ENCODE measurements around the gene FANCI. TPM values are rescaled to one million over a fixed set of nuclear protein-coding genes. Genes with fewer than 3 reads are reported as not detected.

Gene FANCI
- total RNA-seq, 6 experiments from 2014 or later, result 0.98 to 7.2 (median 2.8) TPM

GRCh38 chr15:89356634-89357298 lies 113.0 kb downstream of the FANCI start:
- 16% methylated on average over 13 of the region's 13 CpGs for WGBS (ENCODE audit: insufficient coverage, low coverage, low lambda C conversion rate, missing lambda C conversion rate)
- Histone ChIP-seq H3K36me3 (no peaks in the 10 kb centered on the region), H3K27ac (no peak overlapping the region), H3K27me3 (peaks cover 0 to 32% of the 10 kb centered on the region in 2 donors), H3K4me3 (no peak overlapping the region), H3K4me1 (peaks cover 0 to 5% (median 0%) of the 10 kb centered on the region in 4 donors), H3K9me3 (no peaks in the 10 kb centered on the region)
- TF ChIP-seq, protein P1, sequence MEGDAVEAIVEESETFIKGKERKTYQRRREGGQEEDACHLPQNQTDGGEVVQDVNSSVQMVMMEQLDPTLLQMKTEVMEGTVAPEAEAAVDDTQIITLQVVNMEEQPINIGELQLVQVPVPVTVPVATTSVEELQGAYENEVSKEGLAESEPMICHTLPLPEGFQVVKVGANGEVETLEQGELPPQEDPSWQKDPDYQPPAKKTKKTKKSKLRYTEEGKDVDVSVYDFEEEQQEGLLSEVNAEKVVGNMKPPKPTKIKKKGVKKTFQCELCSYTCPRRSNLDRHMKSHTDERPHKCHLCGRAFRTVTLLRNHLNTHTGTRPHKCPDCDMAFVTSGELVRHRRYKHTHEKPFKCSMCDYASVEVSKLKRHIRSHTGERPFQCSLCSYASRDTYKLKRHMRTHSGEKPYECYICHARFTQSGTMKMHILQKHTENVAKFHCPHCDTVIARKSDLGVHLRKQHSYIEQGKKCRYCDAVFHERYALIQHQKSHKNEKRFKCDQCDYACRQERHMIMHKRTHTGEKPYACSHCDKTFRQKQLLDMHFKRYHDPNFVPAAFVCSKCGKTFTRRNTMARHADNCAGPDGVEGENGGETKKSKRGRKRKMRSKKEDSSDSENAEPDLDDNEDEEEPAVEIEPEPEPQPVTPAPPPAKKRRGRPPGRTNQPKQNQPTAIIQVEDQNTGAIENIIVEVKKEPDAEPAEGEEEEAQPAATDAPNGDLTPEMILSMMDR (IDR thresholded peaks at IDR 0.05), result peak in 3 of 4 donors; percentile 41 to 56 (median 43)
- no peak for TF ChIP-seq POLR2A (IDR thresholded peaks at IDR 0.05)
- ATAC-seq, result peak; percentile 24 to 62 (median 44)
- intact Hi-C loops (cut with DNase I), result loop anchor here in 1 of 2 donors (5.0 kb wide), 1 partner anchor 71 kb away; no protein-coding TSS in a partner anchor
- no peak for DNase-seq

DNA sequence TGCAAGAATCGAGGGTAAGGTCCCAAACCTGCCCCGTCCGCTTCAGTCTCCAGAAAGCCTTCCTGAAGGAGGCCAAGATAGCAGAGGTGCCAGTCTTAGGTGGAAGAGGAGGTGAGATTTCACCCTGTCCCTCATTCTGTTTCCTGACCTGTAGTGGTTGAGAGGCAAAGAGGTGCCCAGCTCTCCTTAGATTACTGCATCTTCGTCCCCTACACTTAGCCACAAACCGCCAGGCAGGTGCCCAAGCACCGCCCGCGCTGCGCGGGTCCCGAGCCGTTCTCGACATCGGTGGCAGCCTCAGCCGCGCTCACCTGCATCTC lies 114.6 kb downstream of the FANCI start:
- DNase-seq (no peak), ATAC-seq (no peak)
- peak overlapping the region in 2 of 3 donors; percentile 34 to 51 for H3K4me3 ChIP-seq
- H3K9me3 ChIP-seq, result no peaks in the 10 kb centered on the region
- H3K27me3 ChIP-seq, result peaks cover 9 to 43% of the 10 kb centered on the region in 2 donors
- intact Hi-C loops (cut with DNase I), result loop anchor here in 1 of 2 donors (5.0 kb wide), 1 partner anchor 69 kb away; no protein-coding TSS in a partner anchor
- 4% methylated on average over 15 of the region's 16 CpGs for WGBS (ENCODE audit: insufficient coverage, low coverage, low lambda C conversion rate, missing lambda C conversion rate)
- H3K36me3 ChIP-seq, result no peaks in the 10 kb centered on the region
- no peak for TF ChIP-seq POLR2A (IDR thresholded peaks at IDR 0.05)
- TF ChIP-seq, protein P1 (IDR thresholded peaks at IDR 0.05), result no peak
- no peak overlapping the region for H3K27ac ChIP-seq
- peaks cover 0 to 5% (median 0%) of the 10 kb centered on the region in 4 donors for H3K4me1 ChIP-seq

DNA sequence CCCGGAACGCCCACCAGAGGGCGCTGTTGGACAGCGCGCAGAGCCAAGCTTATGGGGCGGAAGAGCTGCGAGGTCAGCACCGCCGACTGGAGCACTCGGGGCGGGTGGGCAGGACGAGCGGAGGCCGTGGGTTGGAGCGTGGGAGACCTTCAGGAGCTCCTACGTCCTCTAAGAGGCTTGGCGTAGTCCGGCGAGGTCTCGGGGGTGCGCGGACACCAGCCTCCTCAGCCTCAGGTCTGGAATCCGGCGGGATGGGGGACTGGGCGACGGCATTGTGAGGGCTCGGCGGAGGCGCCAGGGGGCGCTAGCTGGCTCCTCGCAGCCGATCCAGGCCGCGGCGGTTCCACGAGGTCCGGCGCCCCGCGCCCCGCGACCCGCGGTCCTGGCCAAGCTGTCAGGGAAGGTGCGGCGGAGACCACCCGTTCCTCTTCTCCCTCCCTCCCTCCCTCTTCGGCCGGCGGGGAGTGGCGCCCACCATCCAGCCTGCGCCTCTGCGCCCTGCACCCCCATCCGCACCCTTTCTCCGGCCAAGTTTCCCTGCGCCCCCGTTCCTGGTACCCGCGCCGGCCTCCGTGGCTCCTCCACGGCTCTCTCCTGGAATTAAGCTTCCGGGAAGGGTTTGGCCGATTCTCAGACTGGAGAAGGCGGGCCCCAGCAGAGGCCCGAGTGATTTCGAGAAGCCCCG lies 115.1 kb downstream of the FANCI start:
- Histone ChIP-seq H3K27ac (no peak overlapping the region), H3K9me3 (no peaks in the 10 kb centered on the region), H3K4me3 (peak overlapping the region; percentile 34 to 51 (median 34)), H3K36me3 (no peaks in the 10 kb centered on the region), H3K27me3 (peaks cover 9 to 43% of the 10 kb centered on the region in 2 donors), H3K4me1 (peaks cover 0 to 5% (median 0%) of the 10 kb centered on the region in 4 donors)
- intact Hi-C loops (cut with DNase I), result loop anchor here in 1 of 2 donors (5.0 kb wide), 1 partner anchor 68 kb away; no protein-coding TSS in a partner anchor
- ATAC-seq (peak; percentile 89 to 95 (median 92)), DNase-seq (peak; percentile 77 to 87 (median 78))
- TF ChIP-seq POLR2A (IDR thresholded peaks at IDR 0.05), result no peak
- TF ChIP-seq, protein P1 (IDR thresholded peaks at IDR 0.05), result peak; percentile 95 to 98 (median 96)
- WGBS (ENCODE audit: insufficient coverage, low coverage, low lambda C conversion rate, missing lambda C conversion rate), result 9% methylated on average over 9 of the region's 68 CpGs

- intact Hi-C loops (cut with DNase I), result loop anchor here (5.0 kb wide), 1 partner anchor 68 kb away; no protein-coding TSS in a partner anchor
- H3K9me3 ChIP-seq, result no peaks in the 10 kb centered on the region
- ATAC-seq (no peak), DNase-seq (no peak)
- no peaks in the 10 kb centered on the region for H3K36me3 ChIP-seq
- H3K27me3 ChIP-seq, result peaks cover 9 to 47% of the 10 kb centered on the region in 2 donors
- TF ChIP-seq, protein P1 (IDR thresholded peaks at IDR 0.05), result no peak
- no peak for TF ChIP-seq POLR2A (IDR thresholded peaks at IDR 0.05)
- 14% methylated on average over 16 of the region's 32 CpGs for WGBS (ENCODE audit: insufficient coverage, low coverage, low lambda C conversion rate, missing lambda C conversion rate)
- H3K4me1 ChIP-seq, result peaks cover 0 to 5% (median 0%) of the 10 kb centered on the region in 4 donors
- H3K4me3 ChIP-seq, result no peak overlapping the region
- H3K27ac ChIP-seq, result no peak overlapping the region
These were observed 115.9 kb downstream of the FANCI start for GRCh38 chr15:89359471-89360293.
